NCI-H187 (cell line): Measurements from ENCODE around the gene NUDT17.

Source experiments
- DNase-seq, 2 experiments: peaks; one replicate each; lab custom pipeline; 2025; lab: John Stamatoyannopoulos, UW

NUDT17 gene

DNA sequence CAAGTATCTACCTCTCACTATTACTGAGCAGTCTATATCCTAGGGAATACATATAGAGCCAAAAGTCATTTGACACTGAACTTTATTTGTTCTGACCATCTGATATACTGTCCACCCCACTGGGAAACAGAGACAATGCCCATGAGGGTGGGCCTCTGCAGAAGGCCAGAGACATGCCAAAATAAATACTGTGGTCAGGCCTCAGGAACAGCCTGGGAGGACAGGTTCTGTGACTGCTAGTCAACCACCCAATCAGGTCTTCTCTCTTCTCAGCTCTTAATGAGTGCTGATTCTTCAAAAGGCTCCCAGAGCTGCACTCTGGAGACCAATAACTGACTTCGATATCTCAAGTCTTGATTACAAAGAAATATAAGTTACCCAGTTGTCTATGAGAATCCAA, 45.7 kb downstream of the NUDT17 start:
- no peak for DNase-seq

DNA sequence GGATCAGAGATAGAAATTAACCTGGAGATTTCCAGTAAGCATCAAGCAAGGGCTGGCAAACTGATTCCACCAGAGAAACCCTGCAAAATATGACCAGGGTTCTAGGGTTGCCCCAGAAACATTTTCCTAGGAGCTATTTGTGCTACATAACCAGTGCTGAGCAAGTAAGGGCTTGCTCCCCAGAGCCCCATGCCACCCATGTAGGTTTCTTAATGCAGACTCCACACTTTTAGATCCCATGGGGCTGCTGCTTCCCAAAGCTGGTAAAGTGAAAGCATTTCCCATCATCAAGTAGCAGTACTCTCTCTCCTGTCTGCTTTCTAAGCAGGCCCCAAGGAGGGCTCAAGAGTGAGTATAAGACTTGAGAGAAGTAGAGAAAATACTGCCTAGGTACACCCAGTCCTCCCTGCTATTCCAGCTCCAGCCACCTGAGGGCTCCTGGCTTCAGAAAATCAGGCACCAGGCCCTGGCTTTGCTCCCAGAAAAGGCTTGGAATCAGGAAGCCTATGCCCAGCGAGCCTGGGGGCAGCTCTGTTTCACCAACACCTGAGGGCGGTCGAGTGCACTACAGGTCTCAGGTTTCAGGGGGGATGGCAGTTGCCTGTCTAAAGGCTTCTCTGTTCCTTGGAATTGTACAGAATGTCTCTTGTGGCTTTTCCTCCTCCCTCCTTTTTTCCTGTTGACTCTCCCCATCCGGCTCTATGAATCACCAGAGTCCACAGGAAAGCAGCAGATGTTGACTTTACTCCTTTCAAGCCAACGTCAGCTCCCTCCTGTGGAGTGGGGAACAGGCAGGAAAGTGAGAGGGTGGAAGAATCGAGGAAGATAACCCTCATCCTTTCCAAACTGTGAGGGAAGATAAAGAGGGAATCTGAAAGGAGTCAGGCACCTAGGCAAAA, 46.4 kb downstream of the NUDT17 start:
- peak; percentile 98 to 99 for DNase-seq

DNA sequence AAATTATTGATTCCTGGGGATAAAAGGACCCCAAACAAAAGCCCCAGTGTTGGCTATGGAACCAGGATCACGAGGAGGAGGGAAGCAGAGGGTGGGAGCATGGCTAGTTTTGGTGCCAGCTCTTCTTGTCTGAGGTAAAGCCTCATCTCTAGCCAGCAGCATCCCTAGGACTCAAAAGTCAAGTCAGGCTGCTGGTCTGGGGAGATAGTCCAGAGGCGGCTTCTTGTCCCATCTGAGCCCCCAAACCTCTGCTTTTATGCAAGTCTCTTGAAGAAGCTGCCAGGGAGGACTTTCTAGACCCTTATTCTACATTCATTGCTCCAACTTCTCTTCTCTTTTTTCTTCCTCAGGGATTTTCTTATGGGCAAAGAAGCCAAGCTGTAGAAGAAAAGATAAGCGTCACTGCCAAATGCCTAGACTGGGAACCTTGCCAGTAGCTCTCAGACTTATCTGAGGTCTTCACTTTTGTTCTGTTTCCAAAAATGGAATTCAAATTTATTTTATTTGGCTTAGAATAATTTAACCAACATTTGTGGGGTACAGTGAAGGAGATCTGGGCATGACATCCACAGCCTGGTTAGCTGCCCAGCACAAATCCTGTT, 47.2 kb downstream of the NUDT17 start:
- no peak for DNase-seq

DNA sequence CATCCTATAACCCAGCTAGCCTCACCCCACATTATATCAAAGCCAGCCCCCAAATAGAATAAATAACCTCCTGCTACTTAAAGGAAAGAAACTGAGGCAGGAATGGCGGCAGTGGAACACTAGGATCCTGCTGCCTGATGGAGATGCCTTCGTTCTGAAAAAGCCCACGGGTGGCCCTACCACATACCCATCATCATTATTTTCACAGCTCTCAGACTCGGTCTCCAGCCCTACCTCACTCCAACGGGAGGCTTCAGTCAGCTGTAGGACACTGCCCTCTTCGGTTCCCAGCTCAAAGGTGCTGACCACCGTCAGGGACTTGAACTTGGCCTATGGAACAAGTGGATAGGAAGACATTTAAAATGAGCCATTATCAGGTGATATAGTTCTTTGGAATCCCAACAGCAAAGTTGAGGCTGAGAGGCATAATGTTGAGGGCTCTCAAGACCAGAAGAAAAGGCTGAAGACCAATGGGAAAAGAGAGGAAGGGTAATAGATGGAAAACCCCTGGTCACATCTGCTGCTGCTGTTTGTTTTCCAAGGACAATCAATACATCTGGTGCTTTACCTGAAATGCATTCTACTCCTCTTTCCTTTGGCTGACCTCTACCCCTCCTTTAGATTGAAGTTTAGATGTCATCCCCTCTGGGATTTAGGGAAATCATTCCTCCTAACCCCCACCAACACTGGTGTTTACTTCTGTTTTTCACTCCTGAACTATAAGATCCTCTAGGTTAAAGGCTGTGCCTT, 48.1 kb downstream of the NUDT17 start:
- DNase-seq = no peak

DNA sequence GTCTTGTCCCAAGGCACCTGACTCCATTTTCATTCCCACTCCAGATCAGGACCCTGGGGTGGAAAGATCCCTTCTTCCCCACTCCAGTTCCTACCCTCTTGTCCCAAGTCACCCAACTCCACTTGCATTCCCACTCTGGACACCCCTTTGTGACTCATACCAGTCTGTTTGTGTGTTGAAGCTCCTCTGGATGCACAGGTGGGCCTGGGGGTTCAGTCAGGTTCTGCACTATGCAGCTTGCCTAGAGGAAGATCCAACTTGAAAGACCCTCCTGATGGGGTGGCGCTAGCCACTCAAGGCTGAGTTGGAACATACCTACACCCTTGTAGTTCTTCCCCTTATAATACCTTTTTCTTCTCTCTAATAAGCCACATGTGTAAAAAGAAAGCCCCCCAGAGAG, 50.0 kb downstream of the NUDT17 start:
- no peak for DNase-seq

DNA sequence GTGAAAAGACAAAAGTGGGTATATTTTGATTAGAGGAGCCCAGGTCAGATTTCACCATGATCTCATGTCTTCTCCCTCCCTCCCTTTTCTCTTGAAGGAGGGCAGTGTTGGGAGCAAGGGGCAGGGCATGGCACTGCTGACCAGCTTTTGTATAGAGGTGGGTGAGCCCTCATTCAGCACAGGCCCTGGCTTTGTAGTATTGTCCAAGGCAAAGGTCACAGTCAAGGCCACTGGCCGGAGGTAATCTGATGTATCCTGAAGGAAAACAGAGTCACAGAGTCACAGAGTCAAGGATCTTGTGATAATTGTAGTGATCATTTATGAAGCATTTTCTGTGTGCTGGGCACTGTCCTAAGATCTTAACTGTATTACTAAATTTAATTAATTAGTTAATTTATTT, 52.5 kb downstream of the NUDT17 start:
- DNase-seq = no peak
